ENCODE measurements around the gene NPR3.
A peak's percentile ranks its signal among the peaks of the same experiment; 100 is the strongest.

The NPR3 gene

DNA sequence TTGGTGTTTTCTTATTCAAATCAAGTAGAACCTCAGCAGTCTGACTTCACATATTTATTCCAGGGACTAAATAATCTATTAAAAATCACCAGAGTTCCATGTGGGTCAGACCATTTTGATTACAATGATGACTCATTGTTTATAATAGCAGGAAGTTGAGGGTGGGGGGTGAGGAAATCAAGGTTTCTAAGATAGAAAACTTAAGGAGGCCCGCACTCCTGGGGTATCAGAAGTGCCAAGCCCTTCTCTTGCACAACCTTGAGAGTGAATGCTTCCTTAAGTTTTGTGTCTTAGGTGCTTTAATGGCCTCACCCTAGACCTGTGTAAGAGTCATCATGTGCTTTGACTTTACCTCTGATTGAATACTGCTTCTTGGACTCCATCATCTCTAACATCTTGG, 31.9 kb upstream of the NPR3 start:
- H3K27ac ChIP-seq, result no peak overlapping the region
- TF ChIP-seq, protein P1, sequence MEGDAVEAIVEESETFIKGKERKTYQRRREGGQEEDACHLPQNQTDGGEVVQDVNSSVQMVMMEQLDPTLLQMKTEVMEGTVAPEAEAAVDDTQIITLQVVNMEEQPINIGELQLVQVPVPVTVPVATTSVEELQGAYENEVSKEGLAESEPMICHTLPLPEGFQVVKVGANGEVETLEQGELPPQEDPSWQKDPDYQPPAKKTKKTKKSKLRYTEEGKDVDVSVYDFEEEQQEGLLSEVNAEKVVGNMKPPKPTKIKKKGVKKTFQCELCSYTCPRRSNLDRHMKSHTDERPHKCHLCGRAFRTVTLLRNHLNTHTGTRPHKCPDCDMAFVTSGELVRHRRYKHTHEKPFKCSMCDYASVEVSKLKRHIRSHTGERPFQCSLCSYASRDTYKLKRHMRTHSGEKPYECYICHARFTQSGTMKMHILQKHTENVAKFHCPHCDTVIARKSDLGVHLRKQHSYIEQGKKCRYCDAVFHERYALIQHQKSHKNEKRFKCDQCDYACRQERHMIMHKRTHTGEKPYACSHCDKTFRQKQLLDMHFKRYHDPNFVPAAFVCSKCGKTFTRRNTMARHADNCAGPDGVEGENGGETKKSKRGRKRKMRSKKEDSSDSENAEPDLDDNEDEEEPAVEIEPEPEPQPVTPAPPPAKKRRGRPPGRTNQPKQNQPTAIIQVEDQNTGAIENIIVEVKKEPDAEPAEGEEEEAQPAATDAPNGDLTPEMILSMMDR (conservative IDR thresholded peaks at IDR 0.05), result no peak
- no peak for TF ChIP-seq ZFX (IDR thresholded peaks at IDR 0.05)

DNA sequence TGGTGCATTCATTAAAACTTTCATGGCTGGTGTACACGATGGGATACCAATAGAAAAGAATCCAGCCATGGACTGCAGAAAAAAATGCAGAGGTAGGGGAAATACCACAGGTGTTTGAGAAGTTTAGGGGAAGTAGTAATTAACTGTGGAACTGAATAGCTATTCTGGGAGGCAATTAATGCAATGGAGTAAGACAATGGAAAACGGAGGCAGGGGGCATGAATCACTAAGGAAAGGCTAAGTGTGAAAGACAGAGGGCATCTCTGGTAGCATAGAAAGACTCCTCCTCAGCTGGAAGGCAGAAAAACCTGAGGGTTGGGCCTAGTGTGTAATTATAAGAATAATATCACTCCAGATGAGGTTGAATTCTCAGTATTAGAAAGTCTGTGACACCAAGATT, 30.9 kb upstream of the NPR3 start:
- TF ChIP-seq ZFX (IDR thresholded peaks at IDR 0.05), result no peak
- TF ChIP-seq, protein P1 (conservative IDR thresholded peaks at IDR 0.05), result no peak
- no peak overlapping the region for H3K27ac ChIP-seq

DNA sequence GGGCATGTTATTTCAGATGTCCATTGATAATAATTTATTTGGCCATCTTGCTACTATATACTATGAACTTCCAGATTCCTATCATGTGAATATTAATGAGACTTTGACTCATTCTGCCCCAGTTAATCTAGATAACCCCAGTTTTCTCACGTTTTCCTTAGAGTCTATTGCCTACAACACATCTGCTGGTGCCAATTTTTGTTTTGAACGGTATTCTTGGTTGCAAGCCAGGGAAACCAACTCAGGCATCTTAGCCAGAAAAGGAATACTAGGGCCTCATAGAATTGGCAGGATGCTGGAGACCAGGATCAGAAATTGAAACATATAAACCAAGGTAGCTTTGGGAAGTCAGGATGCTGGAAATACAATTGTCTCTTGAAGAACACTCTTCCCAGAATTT, 28.0 kb upstream of the NPR3 start:
- TF ChIP-seq, protein P1 (conservative IDR thresholded peaks at IDR 0.05), result no peak
- no peak for TF ChIP-seq ZFX (IDR thresholded peaks at IDR 0.05)
- H3K27ac ChIP-seq, result no peak overlapping the region

DNA sequence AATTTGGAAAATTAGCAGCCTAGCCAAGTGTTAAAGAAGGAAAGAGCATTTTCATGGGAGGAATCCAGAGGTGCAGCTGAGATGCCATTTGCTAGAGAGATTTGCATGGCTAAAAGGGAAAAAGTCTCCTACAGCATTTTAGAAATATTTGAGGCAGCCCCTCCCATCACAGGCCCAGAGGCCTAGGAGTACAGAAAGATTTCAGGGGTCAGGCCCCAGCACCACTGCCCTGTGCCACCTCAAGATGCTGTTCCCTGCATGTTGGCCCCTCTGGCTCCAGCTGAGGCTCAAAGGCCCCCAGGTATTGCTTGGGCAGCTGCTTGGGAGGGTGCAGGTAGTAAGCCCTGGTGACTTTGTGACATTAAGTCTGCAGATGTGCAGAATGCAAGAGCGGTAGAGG, 26.9 kb upstream of the NPR3 start:
- TF ChIP-seq, protein P1 (conservative IDR thresholded peaks at IDR 0.05), result no peak
- no peak for TF ChIP-seq ZFX (IDR thresholded peaks at IDR 0.05)

DNA sequence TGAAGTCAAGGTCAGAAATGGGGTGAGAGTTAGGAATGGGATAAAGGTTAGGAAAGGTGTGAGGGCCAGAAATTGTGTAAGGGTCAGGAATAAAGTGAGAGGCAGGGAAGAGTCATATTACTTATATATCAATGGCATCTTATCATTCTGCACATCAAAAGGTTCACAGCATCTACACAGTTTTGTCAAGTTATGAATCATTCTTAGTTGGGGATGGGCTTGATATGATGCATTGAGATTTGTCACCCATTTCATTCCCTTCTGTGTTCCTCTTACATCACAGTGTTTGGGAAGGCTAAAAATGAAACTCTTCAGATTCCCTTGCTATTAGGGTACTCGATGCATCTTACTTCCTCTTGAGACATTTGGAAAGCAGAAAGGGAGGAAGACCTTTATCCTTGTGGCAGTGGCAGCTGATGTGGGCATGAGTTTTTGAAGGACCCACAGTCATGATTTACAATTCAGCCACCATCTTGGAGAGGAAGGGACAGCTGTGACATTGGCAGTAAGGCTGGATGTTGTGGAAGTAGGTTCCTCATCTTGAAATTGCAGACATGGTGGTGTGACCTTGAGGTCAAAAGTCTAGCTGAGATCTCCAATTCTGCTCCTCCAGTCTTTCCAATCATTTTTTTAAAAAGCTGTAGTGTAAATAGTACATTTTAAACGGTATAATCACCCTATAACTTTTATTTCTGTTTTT, 24.2 kb upstream of the NPR3 start:
- TF ChIP-seq ZFX (IDR thresholded peaks at IDR 0.05), result no peak
- TF ChIP-seq, protein P1 (conservative IDR thresholded peaks at IDR 0.05), result no peak
- H3K27ac ChIP-seq, result no peak overlapping the region

More for the DNA sequence above, 26.9 kb upstream of the NPR3 start:
- H3K27ac ChIP-seq, result no peak overlapping the region

DNA sequence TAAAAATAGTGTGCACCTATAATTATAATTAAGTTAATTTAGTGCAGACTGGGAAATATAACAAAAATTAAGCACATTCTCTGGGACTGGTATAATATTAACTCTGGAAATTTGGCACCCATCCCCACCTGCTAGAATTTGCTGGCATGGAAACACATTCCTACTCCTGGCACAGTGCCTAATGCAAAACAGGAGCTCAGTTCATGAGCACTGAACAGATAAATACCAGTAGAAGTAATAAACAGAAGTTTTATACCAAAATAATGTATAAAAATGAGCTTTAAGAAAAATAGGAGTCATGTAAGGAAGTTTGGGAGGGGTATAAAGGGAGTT, 23.7 kb upstream of the NPR3 start:
- no peak overlapping the region for H3K27ac ChIP-seq
- TF ChIP-seq, protein P1 (conservative IDR thresholded peaks at IDR 0.05), result no peak
- TF ChIP-seq ZFX (IDR thresholded peaks at IDR 0.05), result no peak

DNA sequence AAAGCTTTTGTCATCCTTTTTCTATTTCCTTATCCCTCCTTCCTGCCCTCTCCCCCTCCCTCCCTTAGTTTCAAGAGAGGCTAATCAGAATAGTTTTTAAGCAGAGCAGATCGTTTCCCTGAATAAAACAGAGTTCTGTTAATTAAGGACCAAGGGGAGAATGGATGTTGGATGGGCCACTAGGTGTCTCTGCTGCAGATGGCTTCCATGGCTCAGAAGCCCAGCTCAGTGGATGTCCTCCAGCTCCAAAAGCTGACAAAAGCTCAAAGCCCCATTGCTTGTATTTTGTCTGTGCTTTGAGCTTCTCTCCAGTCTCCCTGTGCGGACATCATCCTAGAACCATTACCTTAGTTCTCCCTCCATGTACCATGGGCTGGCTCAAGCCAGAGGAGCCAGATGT, 21.0 kb upstream of the NPR3 start:
- TF ChIP-seq, protein P1 (conservative IDR thresholded peaks at IDR 0.05), result peak; percentile 61
- no peak for TF ChIP-seq ZFX (IDR thresholded peaks at IDR 0.05)
- no peak overlapping the region for H3K27ac ChIP-seq

All from C4-2B (cell line).